Measurements from ENCODE around the gene REPS1. TPM values are rescaled to one million over a fixed set of nuclear protein-coding genes. Genes with fewer than 3 reads are reported as not detected.
"Not testable (repeated sequence)": the region's sequence is repeated elsewhere in the genome, so short reads cannot be mapped to it uniquely, and the experiment has no call there.

Gene REPS1
- polyA plus RNA-seq, 3 donors: 11.9 to 36.6 (median 14.0) TPM

DNA sequence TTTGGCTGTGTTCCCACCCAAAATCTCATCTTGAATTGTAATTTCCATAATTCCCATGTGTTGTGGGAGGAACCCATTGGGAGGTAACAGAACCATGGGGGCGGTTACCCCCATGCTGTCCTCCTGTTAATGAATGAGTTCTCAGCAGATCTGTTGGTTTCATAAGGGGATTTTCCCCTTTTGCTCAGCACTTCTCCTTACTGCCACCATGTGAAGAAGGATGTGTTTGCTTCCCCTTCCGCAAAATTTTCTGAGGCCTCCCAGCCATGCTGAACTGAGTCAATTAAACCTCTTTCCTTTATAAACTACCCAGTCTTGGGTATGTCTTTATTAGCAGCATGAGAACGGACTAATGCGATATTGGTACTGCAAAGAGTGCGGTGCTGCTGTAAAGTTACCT lies 4.9 kb upstream of the REPS1 start:
- H3K27me3 Mint-ChIP-seq (ENCODE audit: low read depth in 3 of 3); H3K4me3 Mint-ChIP-seq; H3K36me3 ChIP-seq (replicated peaks in 1 of 2; ENCODE audit: control insufficient read depth in 1 of 2, insufficient read depth in 2 of 2, low read length in 2 of 2); H3K9ac ChIP-seq (ENCODE audit: insufficient read depth, low read length, poor library complexity, severe bottlenecking); H3K4me3 ChIP-seq (replicated peaks in 1 of 3; ENCODE audit: low read depth in 2 of 3, low read length in 3 of 3); H2AFZ ChIP-seq (ENCODE audit: insufficient read depth, low read depth, low read length, poor library complexity, severe bottlenecking); H3K27me3 ChIP-seq (ENCODE audit: control insufficient read depth in 2 of 2, insufficient read depth in 2 of 2, low read length in 2 of 2); intact Hi-C loops (cut with micrococcal nuclease); H4K20me1 ChIP-seq (ENCODE audit: insufficient read depth, low read length); H3K36me3 Mint-ChIP-seq; H3K27ac ChIP-seq (ENCODE audit: low read depth in 1 of 2, low read length in 2 of 2); H3K4me2 ChIP-seq (replicated peaks; ENCODE audit: extremely low read depth, low read length, poor library complexity, severe bottlenecking); H3K79me2 ChIP-seq (ENCODE audit: insufficient read depth, low read length): not testable (repeated sequence)
- peaks cover 7 to 12% of the 10 kb centered on the region in 2 donors for H3K4me1 ChIP-seq (ENCODE audit: control insufficient read depth in 1 of 2, insufficient read depth in 2 of 2, low read length in 2 of 2)
- peak overlapping the region in 4 of 7 donors; percentile 42 to 64 (median 52) for H3K27ac Mint-ChIP-seq
- TF ChIP-seq, protein P1, sequence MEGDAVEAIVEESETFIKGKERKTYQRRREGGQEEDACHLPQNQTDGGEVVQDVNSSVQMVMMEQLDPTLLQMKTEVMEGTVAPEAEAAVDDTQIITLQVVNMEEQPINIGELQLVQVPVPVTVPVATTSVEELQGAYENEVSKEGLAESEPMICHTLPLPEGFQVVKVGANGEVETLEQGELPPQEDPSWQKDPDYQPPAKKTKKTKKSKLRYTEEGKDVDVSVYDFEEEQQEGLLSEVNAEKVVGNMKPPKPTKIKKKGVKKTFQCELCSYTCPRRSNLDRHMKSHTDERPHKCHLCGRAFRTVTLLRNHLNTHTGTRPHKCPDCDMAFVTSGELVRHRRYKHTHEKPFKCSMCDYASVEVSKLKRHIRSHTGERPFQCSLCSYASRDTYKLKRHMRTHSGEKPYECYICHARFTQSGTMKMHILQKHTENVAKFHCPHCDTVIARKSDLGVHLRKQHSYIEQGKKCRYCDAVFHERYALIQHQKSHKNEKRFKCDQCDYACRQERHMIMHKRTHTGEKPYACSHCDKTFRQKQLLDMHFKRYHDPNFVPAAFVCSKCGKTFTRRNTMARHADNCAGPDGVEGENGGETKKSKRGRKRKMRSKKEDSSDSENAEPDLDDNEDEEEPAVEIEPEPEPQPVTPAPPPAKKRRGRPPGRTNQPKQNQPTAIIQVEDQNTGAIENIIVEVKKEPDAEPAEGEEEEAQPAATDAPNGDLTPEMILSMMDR (IDR thresholded peaks at IDR 0.05): peak; percentile 11
- 100% methylated on average over 1 of the region's 5 CpGs for whole genome bisulfite sequencing (ENCODE audit: insufficient coverage)
- peak; percentile 56 to 80 (median 62) for DNase-seq
- H3K9me3 ChIP-seq (replicated peaks in 1 of 2; ENCODE audit: control insufficient read depth in 1 of 2, insufficient read depth in 1 of 2, low read length in 2 of 2): peaks cover 15 to 19% of the 10 kb centered on the region in 2 donors
- H3K9me3 Mint-ChIP-seq: peaks cover 11 to 31% (median 20%) of the 10 kb centered on the region in 7 donors
- peaks cover 14% of the 10 kb centered on the region for H3K4me1 Mint-ChIP-seq

DNA sequence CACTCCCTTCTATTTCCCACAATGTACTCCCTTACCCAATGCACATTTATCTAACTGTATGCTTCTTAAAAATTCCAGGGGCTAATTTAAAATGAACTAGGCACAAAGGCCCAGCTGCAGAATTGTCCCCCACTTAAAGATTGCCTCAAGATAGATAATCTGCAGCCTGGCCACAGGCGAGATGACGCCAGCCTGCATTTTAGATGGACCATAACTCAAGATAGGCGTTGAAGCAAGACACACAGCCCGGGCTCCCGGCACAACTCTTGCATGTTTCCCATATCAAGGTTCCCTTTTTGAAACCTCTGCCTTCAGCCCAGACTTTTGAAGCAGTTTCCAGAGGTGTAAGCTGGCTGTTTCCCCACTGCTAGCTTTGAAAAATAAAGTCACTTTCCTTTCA lies 3.2 kb upstream of the REPS1 start:
- Mint-ChIP-seq H3K9me3 (peaks cover 11 to 31% (median 20%) of the 10 kb centered on the region in 7 donors), H3K27me3 (ENCODE audit: low read depth in 3 of 3) (peaks cover 1 to 5% (median 1%) of the 10 kb centered on the region in 3 donors), H3K4me3 (peak overlapping the region in 1 of 2 donors; percentile 1), H3K4me1 (peaks cover 14% of the 10 kb centered on the region), H3K27ac (no peak overlapping the region), H3K36me3 (peaks cover 0 to 5% of the 10 kb centered on the region in 2 donors)
- Histone ChIP-seq H3K4me3 (replicated peaks in 1 of 3; ENCODE audit: low read depth in 2 of 3, low read length in 3 of 3) (no peak overlapping the region), H2AFZ (ENCODE audit: insufficient read depth, low read depth, low read length, poor library complexity, severe bottlenecking) (no peak overlapping the region), H4K20me1 (ENCODE audit: insufficient read depth, low read length) (peaks cover 7% of the 10 kb centered on the region), H3K4me1 (ENCODE audit: control insufficient read depth in 1 of 2, insufficient read depth in 2 of 2, low read length in 2 of 2) (peaks cover 16 to 24% of the 10 kb centered on the region in 2 donors), H3K9ac (ENCODE audit: insufficient read depth, low read length, poor library complexity, severe bottlenecking) (no peak overlapping the region), H3K79me2 (ENCODE audit: insufficient read depth, low read length) (peaks cover 19% of the 10 kb centered on the region), H3K9me3 (replicated peaks in 1 of 2; ENCODE audit: control insufficient read depth in 1 of 2, insufficient read depth in 1 of 2, low read length in 2 of 2) (peaks cover 15 to 19% of the 10 kb centered on the region in 2 donors), H3K36me3 (replicated peaks in 1 of 2; ENCODE audit: control insufficient read depth in 1 of 2, insufficient read depth in 2 of 2, low read length in 2 of 2) (no peaks in the 10 kb centered on the region), H3K4me2 (replicated peaks; ENCODE audit: extremely low read depth, low read length, poor library complexity, severe bottlenecking) (no peak overlapping the region), H3K27me3 (ENCODE audit: control insufficient read depth in 2 of 2, insufficient read depth in 2 of 2, low read length in 2 of 2) (no peaks in the 10 kb centered on the region), H3K27ac (ENCODE audit: low read depth in 1 of 2, low read length in 2 of 2) (no peak overlapping the region)
- TF ChIP-seq, protein P1 (IDR thresholded peaks at IDR 0.05): no peak
- 46% methylated on average over 5 of the region's 5 CpGs for WGBS (ENCODE audit: insufficient coverage)
- peak in 2 of 3 donors; percentile 10 to 25 for DNase-seq
- intact Hi-C loops (cut with micrococcal nuclease): no loop called here
